Ectodermal cell (in vitro differentiated cells): Measurements from ENCODE around the gene ANKRD36B.
"Not testable (repeated sequence)": the region's sequence is repeated elsewhere in the genome, so short reads cannot be mapped to it uniquely, and the experiment has no call there.

Source experiments
- H3K27ac ChIP-seq: 2 replicates; pipeline ENCODE4 v1.7.0; 2013; ENCODE audit warnings: mild to moderate bottlenecking, low read depth, low read length; ENCODE audit not compliant: insufficient read depth, poor library complexity, severe bottlenecking
- H3K27me3 ChIP-seq: 2 replicates; pipeline ENCODE4 v1.7.0; 2013; ENCODE audit warnings: mild to moderate bottlenecking, low read length; ENCODE audit not compliant: insufficient read depth, control insufficient read depth, poor library complexity, severe bottlenecking
- H3K36me3 ChIP-seq: one replicate; pipeline ENCODE4 v1.7.0; 2013; ENCODE audit warnings: low read length; ENCODE audit not compliant: control insufficient read depth, insufficient read depth
- H3K4me1 ChIP-seq: one replicate; pipeline ENCODE4 v1.7.0; 2013; ENCODE audit warnings: low read length; ENCODE audit not compliant: control insufficient read depth, insufficient read depth
- H3K4me3 ChIP-seq: 2 replicates; pipeline ENCODE4 v1.7.0; 2013; ENCODE audit warnings: low read depth, low read length, control low read depth; ENCODE audit not compliant: insufficient read depth
- H3K9me3 ChIP-seq: 2 replicates; pipeline ENCODE4 v1.7.0; 2013; ENCODE audit warnings: mild to moderate bottlenecking, low read length, moderate library complexity; ENCODE audit not compliant: control insufficient read depth
- WGBS, 2 experiments: methylation state at CpG; one replicate each; pipeline ENCODE4 v1.1.7; 2013; ENCODE audit warnings: missing lambda C conversion rate in 2 of 2; 5-methylcytosine and 5-hydroxymethylcytosine counted together

ANKRD36B gene

GRCh38 chr2:97549058-97549457 is 40.6 kb downstream of the ANKRD36B start:
- not testable (repeated sequence) for H3K9me3 ChIP-seq, H3K4me3 ChIP-seq, H3K4me1 ChIP-seq, H3K27ac ChIP-seq, H3K27me3 ChIP-seq, H3K36me3 ChIP-seq
- 95 to 97% methylated on average over 5 of the region's 5 CpGs for WGBS, 2 experiments

- not testable (repeated sequence) for H3K9me3 ChIP-seq, H3K27me3 ChIP-seq, H3K4me3 ChIP-seq, H3K4me1 ChIP-seq, H3K27ac ChIP-seq, H3K36me3 ChIP-seq
Measured at GRCh38 chr2:97548536-97548935, 41.1 kb downstream of the ANKRD36B start.

- Histone ChIP-seq H3K4me1 (no peaks in the 10 kb centered on the region), H3K9me3 (no peaks in the 10 kb centered on the region), H3K36me3 (no peaks in the 10 kb centered on the region), H3K4me3 (no peak overlapping the region), H3K27ac (no peak overlapping the region), H3K27me3 (no peaks in the 10 kb centered on the region)
- no CpG with 5 or more reads among the region's 2 CpGs for WGBS, 2 experiments
Measured at GRCh38 chr2:97546711-97547110, 43.0 kb downstream of the ANKRD36B start.

- H3K4me1 ChIP-seq, H3K36me3 ChIP-seq, H3K27me3 ChIP-seq, H3K27ac ChIP-seq, H3K9me3 ChIP-seq, H3K4me3 ChIP-seq: not testable (repeated sequence)
Measured at GRCh38 chr2:97544911-97545310, 44.8 kb downstream of the ANKRD36B start.

GRCh38 chr2:97525904-97526303 is 63.8 kb downstream of the ANKRD36B start:
- not testable (repeated sequence) for H3K9me3 ChIP-seq, H3K27me3 ChIP-seq, H3K4me3 ChIP-seq, H3K4me1 ChIP-seq, H3K36me3 ChIP-seq, H3K27ac ChIP-seq
- WGBS, 2 experiments = no CpG with 5 or more reads among the region's 2 CpGs

GRCh38 chr2:97523816-97524215 is 65.9 kb downstream of the ANKRD36B start:
- not testable (repeated sequence) for H3K4me1 ChIP-seq, H3K27me3 ChIP-seq, H3K27ac ChIP-seq, H3K9me3 ChIP-seq, H3K4me3 ChIP-seq, H3K36me3 ChIP-seq
- no CpG with 5 or more reads among the region's 1 CpG for WGBS, 2 experiments

GRCh38 chr2:97522916-97523555 is 66.6 kb downstream of the ANKRD36B start:
- H3K36me3 ChIP-seq, H3K4me3 ChIP-seq, H3K27me3 ChIP-seq, H3K4me1 ChIP-seq, H3K9me3 ChIP-seq, H3K27ac ChIP-seq: not testable (repeated sequence)
- no CpG with 5 or more reads among the region's 2 CpGs for WGBS, 2 experiments

GRCh38 chr2:97495651-97496050 is 94.0 kb downstream of the ANKRD36B start:
- H3K4me1 ChIP-seq, H3K9me3 ChIP-seq, H3K4me3 ChIP-seq, H3K27ac ChIP-seq, H3K27me3 ChIP-seq, H3K36me3 ChIP-seq: not testable (repeated sequence)
- no CpG with 5 or more reads among the region's 4 CpGs for WGBS, 2 experiments

GRCh38 chr2:97490141-97490540 is 99.5 kb downstream of the ANKRD36B start:
- H3K4me3 ChIP-seq, H3K27me3 ChIP-seq, H3K9me3 ChIP-seq, H3K4me1 ChIP-seq, H3K36me3 ChIP-seq, H3K27ac ChIP-seq: not testable (repeated sequence)
- 95 to 96% methylated on average over 3 of the region's 5 CpGs for WGBS, 2 experiments
